SK-N-SH (cell line): ENCODE measurements around the gene IDUA. TPM values are rescaled to one million over a fixed set of nuclear protein-coding genes. Genes with fewer than 3 reads are reported as not detected.

Experiments
- CTCF ChIA-PET: fragments of 300-600, 350-600 bp; formaldehyde crosslinking; extraction: SDS; loops from one replicate; lab custom pipeline; 2021; lab: Yijun Ruan, JAX
- POLR2A ChIA-PET: fragments of 350-600 bp; sonication (Branson Sonifier 250); formaldehyde crosslinking; extraction: SDS; loops from one replicate; lab custom pipeline; 2020; ENCODE audit warnings: antibody characterized with exemption, inconsistent platforms; lab: Yijun Ruan, JAX
- DNase-seq: peaks from one replicate; pipeline ENCODE4 v3.0.0; 2012
- H2AFZ ChIP-seq: fragments of 200-600 bp; sonication (generic); 2 replicates; pipeline ENCODE4 v1.8.1; 2016; ENCODE audit warnings: antibody characterized with exemption, mild to moderate bottlenecking, low read depth
- H3F3A ChIP-seq: fragments of 200-600 bp; sonication (generic); replicated peaks from 2 replicates; pipeline ENCODE3; 2016; ENCODE audit warnings: antibody characterized with exemption, mild to moderate bottlenecking; ENCODE audit not compliant: insufficient read depth
- H3K27ac ChIP-seq, 2 experiments: fragments of 200-500 bp in 1 of 2; fragments of 200-600 bp in 1 of 2; sonication (Bioruptor generic) in 1 of 2; sonication (generic), shearing (Covaris generic) in 1 of 2; 2 replicates each; pipeline versions ENCODE4 v1.5.1 to v1.6.1; 2014 to 2016; ENCODE audit warnings: low read depth in 2 of 2, inconsistent platforms in 1 of 2, low read length in 1 of 2, mild to moderate bottlenecking in 1 of 2, mixed read lengths in 1 of 2
- H3K27me3 ChIP-seq: fragments of 200-600 bp; sonication (generic), shearing (Covaris generic); 2 replicates; pipeline ENCODE4 v1.6.1; 2016; ENCODE audit warnings: mixed run types; ENCODE audit not compliant: insufficient read depth
- H3K36me3 ChIP-seq, 2 experiments: fragments of 200-500 bp in 1 of 2; fragments of 200-600 bp in 1 of 2; sonication (Bioruptor generic) in 1 of 2; sonication (generic) in 1 of 2; replicated peaks in 1 of 2; 2 replicates each; pipeline versions ENCODE3 to v1.5.1; 2014 to 2016; ENCODE audit warnings: low read length in 1 of 2, mild to moderate bottlenecking in 1 of 2; ENCODE audit not compliant: insufficient read depth in 2 of 2, control insufficient read depth in 1 of 2
- H3K4me1 ChIP-seq, 2 experiments: fragments of 200-500 bp in 1 of 2; fragments of 200-600 bp in 1 of 2; sonication (Bioruptor generic) in 1 of 2; sonication (generic), shearing (Covaris generic) in 1 of 2; 2 replicates each; pipeline versions ENCODE4 v1.5.1 to v1.6.1; 2014 to 2016; ENCODE audit warnings: low read depth in 1 of 2, low read length in 1 of 2, mixed run types in 1 of 2; ENCODE audit not compliant: insufficient read depth in 2 of 2, control insufficient read depth in 1 of 2
- H3K4me2 ChIP-seq: fragments of 200-600 bp; sonication (generic), shearing (Covaris generic); 2 replicates; pipeline ENCODE4 v1.6.1; 2017; ENCODE audit warnings: mixed run types
- H3K4me3 ChIP-seq, 2 experiments: fragments of 200-500 bp in 1 of 2; fragments of 200-600 bp in 1 of 2; sonication (Bioruptor generic) in 1 of 2; sonication (generic), shearing (Covaris generic) in 1 of 2; 2 replicates each; pipeline versions ENCODE4 v1.5.1 to v1.8.1; 2014 to 2016; ENCODE audit warnings: low read depth in 2 of 2, inconsistent platforms in 1 of 2, low read length in 1 of 2, mild to moderate bottlenecking in 1 of 2, mixed read lengths in 1 of 2, moderate library complexity in 1 of 2
- H3K79me2 ChIP-seq: fragments of 200-600 bp; sonication (generic); 2 replicates; pipeline ENCODE4 v1.8.1; 2017; ENCODE audit warnings: mild to moderate bottlenecking; ENCODE audit not compliant: insufficient read depth
- H3K9ac ChIP-seq: fragments of 200-600 bp; sonication (generic); 2 replicates; pipeline ENCODE4 v1.6.1; 2017; ENCODE audit warnings: mixed run types
- H3K9me2 ChIP-seq: fragments of 200-600 bp; sonication (generic); 2 replicates; pipeline ENCODE4 v1.6.1; 2017; ENCODE audit warnings: mixed run types
- H3K9me3 ChIP-seq: fragments of 200-600 bp; sonication (generic); 2 replicates; pipeline ENCODE4 v1.6.1; 2017; ENCODE audit warnings: mixed run types, mild to moderate bottlenecking, moderate library complexity
- H4K20me1 ChIP-seq: fragments of 200-600 bp; sonication (generic); 2 replicates; pipeline ENCODE4 v1.6.1; 2017; ENCODE audit warnings: mild to moderate bottlenecking, mixed run types; ENCODE audit not compliant: insufficient read depth
- CHD2 ChIP-seq: fragments of 150-350 bp; IDR thresholded peaks from 2 replicates; pipeline ENCODE4 v1.6.1; 2018; ENCODE audit warnings: low read length; ENCODE audit not compliant: partially characterized antibody
- CTCF ChIP-seq: fragments of 200-600 bp; sonication (generic); IDR thresholded peaks from 2 replicates; pipeline ENCODE4 v1.6.1; 2017; ENCODE audit warnings: antibody characterized with exemption, mild to moderate bottlenecking, moderate library complexity
- FOXJ3 ChIP-seq: sonication (generic); formaldehyde crosslinking; IDR thresholded peaks from 2 replicates; pipeline ENCODE4 v1.5.1; 2020; ENCODE audit warnings: mild to moderate bottlenecking, missing genetic modification reagents
- PBX3 ChIP-seq: IDR thresholded peaks from 2 replicates; pipeline ENCODE4; 2012
- SIN3A ChIP-seq: IDR thresholded peaks from 2 replicates; pipeline ENCODE4 v1.6.1; 2012; ENCODE audit warnings: low read depth, mild to moderate bottlenecking, low read length, moderate library complexity, borderline replicate concordance
- TCF12 ChIP-seq: IDR thresholded peaks from 2 replicates; pipeline ENCODE4 v1.4.0; 2012
- TEAD4 ChIP-seq: IDR thresholded peaks from 2 replicates; pipeline ENCODE4 v1.4.0; 2012; ENCODE audit warnings: mild to moderate bottlenecking, borderline replicate concordance; ENCODE audit not compliant: insufficient read depth
- WGBS: methylation state at CpG from one replicate; pipeline ENCODE4 v1.1.6; 2017; ENCODE audit warnings: low lambda C conversion rate; 5-methylcytosine and 5-hydroxymethylcytosine counted together
- polyA plus RNA-seq, 3 experiments: library from polyadenylated mRNA; depleted of rRNA; stranded (reverse); fragments of >200 nt; gene quantifications; 2 replicates each; pipeline ENCODE4 v1.2.3, GENCODE V29; 2012
- TF ChIP-seq, protein P1 (sequence below): fragments of 150-350 bp; IDR thresholded peaks from 2 replicates; pipeline ENCODE4 v1.6.1; 2016; ENCODE audit warnings: mild to moderate bottlenecking, low read depth, low read length
- TF ChIP-seq, protein P2 (sequence below): IDR thresholded peaks from 2 replicates; pipeline ENCODE4 v1.4.0; 2012; ENCODE audit warnings: low read depth, borderline replicate concordance
- TF ChIP-seq, protein P3 (sequence below): IDR thresholded peaks from 2 replicates; pipeline ENCODE4 v1.4.0; 2012; ENCODE audit warnings: low read depth

IDUA gene
- polyA plus RNA-seq, 1 of the 3 experiments (the other 2 are of a cell fraction) = 24.4 TPM

DNA sequence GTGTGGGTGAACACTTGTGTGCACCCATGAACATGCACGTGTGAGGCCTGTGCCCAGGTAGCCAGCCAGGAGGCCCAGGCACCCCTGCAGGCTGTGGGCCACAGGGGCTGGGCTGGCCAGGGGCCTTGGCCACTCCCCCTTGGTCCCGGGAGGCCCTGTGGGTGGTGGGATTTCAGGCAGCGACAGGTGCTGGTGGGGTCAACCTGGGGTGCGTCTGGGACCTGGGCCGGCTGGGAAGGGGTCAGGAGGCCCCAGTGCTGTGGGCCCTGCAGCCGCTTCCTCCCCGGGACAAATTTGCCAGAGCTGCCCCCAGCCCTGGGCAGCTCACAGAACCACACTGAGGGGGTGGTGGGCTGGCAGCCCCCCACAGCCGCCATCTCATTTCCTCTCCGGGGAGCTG is 32.5 kb downstream of the IDUA start (continued):
- TF ChIP-seq, protein P1, sequence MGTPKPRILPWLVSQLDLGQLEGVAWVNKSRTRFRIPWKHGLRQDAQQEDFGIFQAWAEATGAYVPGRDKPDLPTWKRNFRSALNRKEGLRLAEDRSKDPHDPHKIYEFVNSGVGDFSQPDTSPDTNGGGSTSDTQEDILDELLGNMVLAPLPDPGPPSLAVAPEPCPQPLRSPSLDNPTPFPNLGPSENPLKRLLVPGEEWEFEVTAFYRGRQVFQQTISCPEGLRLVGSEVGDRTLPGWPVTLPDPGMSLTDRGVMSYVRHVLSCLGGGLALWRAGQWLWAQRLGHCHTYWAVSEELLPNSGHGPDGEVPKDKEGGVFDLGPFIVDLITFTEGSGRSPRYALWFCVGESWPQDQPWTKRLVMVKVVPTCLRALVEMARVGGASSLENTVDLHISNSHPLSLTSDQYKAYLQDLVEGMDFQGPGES = no peak

DNA sequence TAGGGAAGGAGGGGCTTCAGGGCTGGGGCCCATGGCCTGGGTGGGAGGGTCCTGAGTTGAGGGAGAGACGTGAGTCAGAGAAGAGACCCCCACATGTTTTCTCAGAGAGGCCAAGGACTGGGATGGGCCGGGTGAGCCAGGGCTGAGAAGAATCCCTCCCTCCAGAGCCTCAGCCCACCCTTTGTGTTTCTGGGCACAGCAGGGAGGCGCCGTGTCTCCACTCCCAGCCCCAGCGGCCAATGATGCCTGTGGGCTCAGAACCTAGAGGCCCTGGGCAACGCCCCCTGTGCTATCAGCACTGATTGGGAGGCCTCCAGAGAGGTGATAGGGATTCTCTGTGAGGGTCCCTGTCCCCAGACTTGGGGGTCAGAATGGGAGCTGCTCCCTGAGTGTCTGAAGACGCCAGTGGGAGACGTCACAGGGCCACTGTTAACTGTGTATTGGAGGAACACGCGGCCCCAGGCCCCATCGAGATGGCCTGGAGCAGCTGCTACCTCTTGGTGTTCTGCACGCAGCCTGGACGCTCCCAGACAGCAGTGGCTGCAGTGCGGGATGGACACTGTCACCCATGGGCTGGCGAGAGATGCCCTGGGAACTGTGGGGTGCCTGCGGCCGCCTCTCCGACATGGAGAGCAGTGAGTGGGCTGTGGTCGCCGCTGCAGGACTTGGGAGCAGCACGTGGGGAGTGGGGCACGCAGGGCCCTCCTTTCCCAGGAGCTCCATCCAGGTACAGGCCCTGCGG is 33.1 kb downstream of the IDUA start:
- Histone ChIP-seq H3K9ac (no peak overlapping the region), H3K27ac (no peak overlapping the region), H2AFZ (no peak overlapping the region), H3F3A (no peaks in the 10 kb centered on the region), H3K27me3 (no peaks in the 10 kb centered on the region), H3K9me3 (no peaks in the 10 kb centered on the region), H3K79me2 (no peaks in the 10 kb centered on the region), H3K4me1 (no peaks in the 10 kb centered on the region), H3K4me3 (no peak overlapping the region), H3K36me3 (no peaks in the 10 kb centered on the region), H3K9me2 (no peaks in the 10 kb centered on the region), H4K20me1 (peaks cover 19% of the 10 kb centered on the region; the same call in 1 of the 2 replicates), H3K4me2 (no peak overlapping the region)
- ChIA-PET CTCF (interaction anchor here (0.8 kb wide), 1 partner anchor 9 kb away, joined by 3 read pairs; no protein-coding TSS in a partner anchor), POLR2A (no interaction called here)
- WGBS = 84% methylated on average over 10 of the region's 23 CpGs
- TF ChIP-seq, protein P1 = no peak
- TF ChIP-seq, protein P2, sequence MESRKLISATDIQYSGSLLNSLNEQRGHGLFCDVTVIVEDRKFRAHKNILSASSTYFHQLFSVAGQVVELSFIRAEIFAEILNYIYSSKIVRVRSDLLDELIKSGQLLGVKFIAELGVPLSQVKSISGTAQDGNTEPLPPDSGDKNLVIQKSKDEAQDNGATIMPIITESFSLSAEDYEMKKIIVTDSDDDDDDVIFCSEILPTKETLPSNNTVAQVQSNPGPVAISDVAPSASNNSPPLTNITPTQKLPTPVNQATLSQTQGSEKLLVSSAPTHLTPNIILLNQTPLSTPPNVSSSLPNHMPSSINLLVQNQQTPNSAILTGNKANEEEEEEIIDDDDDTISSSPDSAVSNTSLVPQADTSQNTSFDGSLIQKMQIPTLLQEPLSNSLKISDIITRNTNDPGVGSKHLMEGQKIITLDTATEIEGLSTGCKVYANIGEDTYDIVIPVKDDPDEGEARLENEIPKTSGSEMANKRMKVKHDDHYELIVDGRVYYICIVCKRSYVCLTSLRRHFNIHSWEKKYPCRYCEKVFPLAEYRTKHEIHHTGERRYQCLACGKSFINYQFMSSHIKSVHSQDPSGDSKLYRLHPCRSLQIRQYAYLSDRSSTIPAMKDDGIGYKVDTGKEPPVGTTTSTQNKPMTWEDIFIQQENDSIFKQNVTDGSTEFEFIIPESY = no peak
- TF ChIP-seq CTCF (no peak), SIN3A (no peak), TCF12 (no peak), PBX3 (no peak), CHD2 (no peak), FOXJ3 (CRISPR knock-in tag) (no peak), TEAD4 (no peak)
- TF ChIP-seq, protein P3, sequence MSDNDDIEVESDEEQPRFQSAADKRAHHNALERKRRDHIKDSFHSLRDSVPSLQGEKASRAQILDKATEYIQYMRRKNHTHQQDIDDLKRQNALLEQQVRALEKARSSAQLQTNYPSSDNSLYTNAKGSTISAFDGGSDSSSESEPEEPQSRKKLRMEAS = no peak
- no peak for DNase-seq
